GM12873 (cell line): ENCODE data around the gene SKI.

Experiments used
- TF ChIP-seq, protein P1 (sequence below): IDR thresholded peaks from 2 replicates; pipeline ENCODE4 v1.5.1; 2012; ENCODE audit warnings: low read depth, mild to moderate bottlenecking, moderate library complexity, low read length, control low read depth; ENCODE audit not compliant: insufficient read depth; ENCODE audit errors: missing control alignments

Gene SKI

DNA sequence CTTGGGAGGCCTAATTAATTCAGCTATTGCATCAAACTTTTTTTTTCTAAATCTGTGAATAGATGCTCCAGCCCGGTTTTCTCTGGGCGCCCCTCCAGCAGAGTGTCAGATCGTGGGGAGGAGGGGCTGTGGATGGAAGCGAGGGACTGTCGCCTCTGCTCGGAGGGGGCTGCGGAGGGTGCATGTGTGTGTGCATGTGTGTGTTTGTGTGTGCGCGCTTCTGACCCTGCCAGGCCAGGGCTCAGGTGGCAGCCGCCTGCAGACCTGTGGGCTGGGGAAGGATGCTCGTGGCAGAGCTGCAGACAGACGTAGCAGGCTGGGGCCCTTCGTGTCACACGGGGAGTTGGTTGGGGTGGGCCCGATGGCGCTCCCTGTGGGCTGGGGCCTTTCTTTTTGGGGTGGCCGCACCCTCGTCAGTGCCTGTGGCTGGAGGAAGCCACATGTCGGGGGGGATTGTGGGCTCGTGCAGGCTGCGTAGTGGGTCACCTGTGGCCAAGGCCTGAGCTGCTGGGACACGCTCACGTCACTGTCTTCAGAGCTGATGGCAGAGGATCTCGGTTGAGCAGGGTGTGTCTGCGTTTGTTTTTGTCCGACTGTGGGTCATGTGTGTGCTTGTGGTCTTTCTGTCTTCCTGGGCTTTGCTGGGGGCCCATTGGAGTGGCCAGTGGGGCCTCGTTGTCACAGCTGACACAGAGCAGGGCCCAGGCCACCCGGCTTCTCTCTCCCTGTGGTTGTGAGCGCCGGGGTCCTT lies 2.8 kb downstream of the SKI start:
- TF ChIP-seq, protein P1, sequence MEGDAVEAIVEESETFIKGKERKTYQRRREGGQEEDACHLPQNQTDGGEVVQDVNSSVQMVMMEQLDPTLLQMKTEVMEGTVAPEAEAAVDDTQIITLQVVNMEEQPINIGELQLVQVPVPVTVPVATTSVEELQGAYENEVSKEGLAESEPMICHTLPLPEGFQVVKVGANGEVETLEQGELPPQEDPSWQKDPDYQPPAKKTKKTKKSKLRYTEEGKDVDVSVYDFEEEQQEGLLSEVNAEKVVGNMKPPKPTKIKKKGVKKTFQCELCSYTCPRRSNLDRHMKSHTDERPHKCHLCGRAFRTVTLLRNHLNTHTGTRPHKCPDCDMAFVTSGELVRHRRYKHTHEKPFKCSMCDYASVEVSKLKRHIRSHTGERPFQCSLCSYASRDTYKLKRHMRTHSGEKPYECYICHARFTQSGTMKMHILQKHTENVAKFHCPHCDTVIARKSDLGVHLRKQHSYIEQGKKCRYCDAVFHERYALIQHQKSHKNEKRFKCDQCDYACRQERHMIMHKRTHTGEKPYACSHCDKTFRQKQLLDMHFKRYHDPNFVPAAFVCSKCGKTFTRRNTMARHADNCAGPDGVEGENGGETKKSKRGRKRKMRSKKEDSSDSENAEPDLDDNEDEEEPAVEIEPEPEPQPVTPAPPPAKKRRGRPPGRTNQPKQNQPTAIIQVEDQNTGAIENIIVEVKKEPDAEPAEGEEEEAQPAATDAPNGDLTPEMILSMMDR: no peak

DNA sequence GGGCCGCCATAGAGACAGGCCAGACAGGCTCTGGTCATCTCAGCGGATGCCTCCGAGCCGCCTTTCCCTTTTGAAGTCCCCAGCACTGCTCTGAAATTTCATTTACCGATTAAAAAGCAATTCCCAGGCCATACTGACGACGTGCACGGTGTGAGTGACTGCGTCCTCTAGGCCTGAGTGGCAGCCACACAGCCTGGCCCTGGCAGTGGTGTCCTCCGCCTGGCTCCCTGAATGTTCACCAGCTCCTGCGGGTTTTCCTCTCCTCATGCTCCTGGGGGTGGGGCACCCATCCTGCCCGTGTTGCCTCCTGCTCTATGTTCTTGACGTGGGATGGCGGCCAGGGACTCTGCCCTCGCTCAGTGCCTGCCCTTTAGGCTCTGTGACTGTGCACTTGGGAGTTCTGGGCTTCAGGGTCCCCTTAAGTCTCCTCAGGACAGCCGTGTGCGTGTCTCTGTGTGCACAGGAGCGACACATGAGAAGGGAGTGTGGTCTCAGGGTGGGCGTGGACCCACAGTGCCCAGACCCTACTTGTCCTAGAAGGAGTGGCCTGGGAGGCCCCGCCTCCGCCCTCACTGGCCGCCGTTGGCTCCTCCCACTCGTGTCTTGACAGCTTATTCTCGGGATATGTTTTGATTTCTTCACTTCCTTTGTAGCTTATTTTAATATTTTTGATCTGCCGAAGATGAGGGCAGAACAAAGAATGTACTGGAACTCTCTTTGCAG lies 3.6 kb downstream of the SKI start:
- TF ChIP-seq, protein P1: no peak

DNA sequence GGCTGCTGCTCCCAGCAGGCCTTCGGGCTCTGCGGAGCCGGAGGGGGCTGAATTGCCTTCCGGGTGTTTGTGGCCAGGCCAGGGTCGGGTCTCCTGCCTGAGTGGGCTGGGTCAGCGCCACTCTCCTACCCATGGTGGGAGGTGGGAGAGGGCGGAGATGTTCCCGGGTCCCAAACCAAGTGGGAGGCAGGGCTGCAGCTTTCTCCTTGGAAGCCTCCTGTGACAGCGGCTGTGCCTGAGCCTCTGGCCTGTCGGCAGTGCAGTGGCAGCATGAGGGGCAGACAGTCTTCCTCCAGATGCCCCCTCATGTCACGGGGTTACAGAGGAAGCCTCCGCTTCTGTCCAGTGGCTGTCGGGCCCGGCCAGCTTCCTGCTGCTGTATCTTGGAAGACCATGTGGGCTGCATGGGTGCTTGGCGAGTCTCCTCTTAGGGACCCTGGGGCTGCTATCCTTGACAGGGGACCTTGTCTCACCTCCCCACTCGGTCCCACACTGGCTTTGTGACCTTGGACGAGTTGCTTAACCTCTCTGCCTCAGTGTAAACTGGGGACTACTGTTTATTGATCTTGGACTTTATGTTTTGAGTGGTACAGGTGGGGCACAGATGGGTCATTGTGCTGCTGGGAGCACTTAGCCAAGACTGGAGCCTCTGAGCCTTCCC lies 4.3 kb downstream of the SKI start:
- TF ChIP-seq, protein P1: no peak

DNA sequence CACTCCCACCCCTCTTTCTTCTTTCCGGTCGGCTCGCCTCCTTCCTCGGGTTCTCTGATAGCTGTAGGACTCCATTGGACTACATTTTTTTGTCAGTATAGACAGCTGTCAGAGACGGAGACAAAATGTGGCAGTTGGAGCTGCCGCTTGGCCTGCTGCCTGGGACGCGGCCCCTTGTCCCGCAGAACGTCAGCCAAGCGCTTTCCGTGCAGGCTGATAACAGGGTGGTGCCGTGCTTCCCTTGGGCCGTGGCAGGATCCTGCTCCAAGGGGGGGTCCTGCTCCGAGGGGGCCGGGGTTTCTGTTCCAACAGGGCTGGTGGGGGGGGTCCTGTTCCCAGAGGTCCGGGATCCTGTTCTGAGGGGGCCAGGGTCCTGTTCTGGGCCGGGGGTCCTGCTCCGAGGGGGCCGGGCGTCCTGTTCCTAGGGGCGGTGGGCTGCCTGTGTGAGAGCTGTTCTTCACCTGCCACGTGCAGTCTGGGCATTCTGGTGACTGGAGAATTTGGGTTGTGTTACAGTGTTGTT lies 4.9 kb downstream of the SKI start:
- TF ChIP-seq, protein P1: no peak

DNA sequence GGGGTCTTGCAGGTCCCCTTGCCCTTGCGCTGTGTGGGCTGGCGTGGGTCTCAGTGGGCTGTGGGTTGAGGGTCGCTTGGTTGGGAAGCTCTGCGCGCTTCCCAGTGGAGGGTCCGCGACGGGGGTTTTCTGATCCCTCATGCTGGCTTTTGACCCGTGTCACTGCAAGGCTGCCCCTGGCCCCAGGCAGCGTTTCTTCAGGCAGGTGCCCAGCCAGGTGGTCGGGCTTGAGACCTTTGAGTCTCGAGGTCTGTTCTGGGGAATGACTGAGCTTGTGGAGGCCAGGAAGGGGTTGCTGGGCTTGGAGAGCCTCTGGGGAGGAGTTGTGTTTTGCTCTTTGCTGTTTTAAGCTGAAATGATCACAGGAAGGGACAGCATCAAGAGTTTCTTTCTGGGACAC lies 5.3 kb downstream of the SKI start:
- TF ChIP-seq, protein P1: no peak

DNA sequence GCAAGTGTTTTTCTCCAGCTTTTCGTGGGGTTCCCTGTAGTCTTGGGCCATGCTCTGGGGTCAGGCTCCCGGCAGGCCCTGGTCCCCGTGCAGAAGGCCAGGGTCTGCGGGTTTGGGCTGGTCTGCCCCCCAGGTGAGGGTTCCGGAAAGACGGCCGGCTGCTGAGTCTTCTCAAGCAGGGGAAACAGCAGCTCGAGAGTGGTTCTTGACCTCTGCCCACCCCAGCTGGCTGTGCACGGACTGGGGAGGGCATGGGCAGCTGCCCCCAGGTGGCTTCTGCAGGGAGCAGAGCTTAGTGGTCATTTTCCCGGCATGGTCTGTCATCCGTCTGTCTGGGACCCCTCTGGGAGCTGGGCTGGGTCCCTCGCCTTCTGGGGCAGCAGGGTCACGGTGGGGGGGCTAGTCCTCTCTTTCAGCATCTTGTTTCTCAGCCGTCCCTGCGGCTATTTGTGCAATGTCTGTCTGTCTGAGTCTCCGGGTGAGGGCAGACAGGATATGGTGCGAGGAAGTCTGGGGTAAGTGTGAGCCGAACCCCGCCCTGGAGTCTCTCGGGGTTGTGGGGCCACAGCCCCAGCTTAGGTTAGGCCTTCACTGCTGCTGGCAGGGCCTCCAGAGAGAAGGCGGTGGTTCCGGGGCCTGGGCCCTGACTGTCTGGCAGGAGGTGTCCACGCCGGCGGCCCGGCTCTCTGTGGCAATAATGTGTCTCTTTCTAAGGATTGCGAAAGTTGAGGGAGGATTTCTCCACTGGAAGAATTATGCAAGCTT lies 6.1 kb downstream of the SKI start:
- TF ChIP-seq, protein P1: no peak

DNA sequence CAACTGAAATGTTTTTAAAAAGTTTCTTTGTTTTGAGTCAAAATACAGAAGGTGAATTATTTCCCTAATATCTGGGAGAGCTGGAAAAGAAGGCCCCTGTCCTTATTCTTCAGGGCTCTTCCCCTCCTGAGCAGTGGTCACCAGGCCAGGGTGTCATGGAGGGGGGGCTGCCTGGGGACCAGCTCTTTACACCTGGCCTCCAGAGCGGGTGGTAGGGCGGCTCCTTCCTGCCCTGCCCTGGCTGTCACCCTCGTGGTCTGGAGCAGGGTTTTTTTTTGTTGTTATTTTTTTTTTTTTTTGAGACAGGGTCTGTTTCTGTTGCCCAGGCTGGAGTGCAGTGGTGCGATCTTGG lies 6.6 kb downstream of the SKI start:
- TF ChIP-seq, protein P1: no peak
